Head of caudate nucleus (tissue), 42 donors: ENCODE data around the gene CDC42EP3.

ENCODE experiments used
- DNase-seq, 42 donors: peaks; one replicate each; pipeline versions ENCODE4 v3.0.0 to v3.0.0-alpha.2; 2020 to 2021; ENCODE audit warnings: mixed read lengths in 7 of 42
- intact Hi-C: fragments of 100-400 bp; cut with DNase I; formaldehyde crosslinking; loops from one replicate; pipeline ENCODE4 v1.15.0; 2022

Gene CDC42EP3

GRCh38 chr2:37642907-37643729, 28.3 kb downstream of the CDC42EP3 start:
- intact Hi-C loops, result no loop called here
- DNase-seq, result no peak

- intact Hi-C loops, result no loop called here
- no peak for DNase-seq
These were observed 29.8 kb downstream of the CDC42EP3 start for GRCh38 chr2:37641582-37642171.

GRCh38 chr2:37639631-37640030, 31.8 kb downstream of the CDC42EP3 start:
- no peak for DNase-seq
- intact Hi-C loops, result no loop called here

GRCh38 chr2:37638973-37639372, 32.5 kb downstream of the CDC42EP3 start:
- intact Hi-C loops, result no loop called here
- no peak for DNase-seq

- intact Hi-C loops, result no loop called here
- DNase-seq, result no peak
These were observed 33.5 kb downstream of the CDC42EP3 start for GRCh38 chr2:37637985-37638384.

GRCh38 chr2:37637190-37637860, 34.1 kb downstream of the CDC42EP3 start:
- intact Hi-C loops, result no loop called here
- no peak for DNase-seq

GRCh38 chr2:37636381-37637066, 34.9 kb downstream of the CDC42EP3 start:
- intact Hi-C loops, result no loop called here
- DNase-seq, result no peak

GRCh38 chr2:37635504-37636380, 35.7 kb downstream of the CDC42EP3 start:
- peak in 13 of 42 donors; percentile 5 to 57 (median 27) for DNase-seq
- intact Hi-C loops, result no loop called here

- intact Hi-C loops, result no loop called here
- DNase-seq, result no peak
These were observed 36.4 kb downstream of the CDC42EP3 start for GRCh38 chr2:37634914-37635503.

GRCh38 chr2:37633845-37634244, 37.6 kb downstream of the CDC42EP3 start:
- DNase-seq, result no peak
- intact Hi-C loops, result no loop called here

GRCh38 chr2:37633234-37633633, 38.2 kb downstream of the CDC42EP3 start:
- no peak for DNase-seq
- intact Hi-C loops, result no loop called here

- intact Hi-C loops, result no loop called here
These were observed 39.1 kb downstream of the CDC42EP3 start for GRCh38 chr2:37632310-37632709.

GRCh38 chr2:37631698-37632097, 39.7 kb downstream of the CDC42EP3 start:
- intact Hi-C loops, result no loop called here
- no peak for DNase-seq

More at GRCh38 chr2:37632310-37632709, 39.1 kb downstream of the CDC42EP3 start:
- no peak for DNase-seq

- no peak for DNase-seq
These were observed 40.1 kb downstream of the CDC42EP3 start for GRCh38 chr2:37631292-37631691.

GRCh38 chr2:37630776-37631175, 40.7 kb downstream of the CDC42EP3 start:
- no peak for DNase-seq
- intact Hi-C loops, result no loop called here

More at GRCh38 chr2:37631292-37631691, 40.1 kb downstream of the CDC42EP3 start:
- intact Hi-C loops, result no loop called here

- intact Hi-C loops, result no loop called here
- no peak for DNase-seq
These were observed 41.1 kb downstream of the CDC42EP3 start for GRCh38 chr2:37630301-37630700.

- DNase-seq, result no peak
- intact Hi-C loops, result no loop called here
These were observed 41.9 kb downstream of the CDC42EP3 start for GRCh38 chr2:37629529-37629928.

- no peak for DNase-seq
- intact Hi-C loops, result no loop called here
These were observed 43.7 kb downstream of the CDC42EP3 start for GRCh38 chr2:37627710-37628109.
